Stimulated activated CD8-positive, alpha-beta memory T cell treated with anti-CD3 and anti-CD28 coated beads, Interleukin-12 subunit alpha, Interleukin-12 subunit beta, amount 100 ng/mL, for 1 hour (primary cell): Measurements from ENCODE around the gene ITGAV.

Experiments
- DNase-seq: peaks from one replicate; pipeline ENCODE4 v3.0.0-alpha.2; 2020; ENCODE audit warnings: low read depth

Gene ITGAV

DNA sequence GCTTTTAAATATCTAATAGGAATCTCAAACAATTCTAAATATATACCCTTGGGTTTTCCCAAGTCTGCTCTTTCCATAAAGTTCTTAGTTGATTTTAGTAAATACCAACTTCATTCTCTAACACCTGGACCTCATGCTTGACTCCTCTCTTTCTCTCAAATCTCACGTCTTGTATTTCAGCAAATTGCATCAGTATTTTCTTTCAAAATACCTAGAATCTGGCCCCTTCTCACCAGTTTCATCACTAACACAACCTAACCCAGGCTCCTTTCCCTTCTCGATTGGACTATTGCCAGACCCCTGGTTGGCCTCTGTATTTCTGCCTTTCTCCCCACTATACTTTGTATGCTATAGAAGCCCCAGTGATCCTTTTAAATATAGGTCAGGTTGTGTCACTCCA lies 81.0 kb downstream of the ITGAV start:
- no peak for DNase-seq

DNA sequence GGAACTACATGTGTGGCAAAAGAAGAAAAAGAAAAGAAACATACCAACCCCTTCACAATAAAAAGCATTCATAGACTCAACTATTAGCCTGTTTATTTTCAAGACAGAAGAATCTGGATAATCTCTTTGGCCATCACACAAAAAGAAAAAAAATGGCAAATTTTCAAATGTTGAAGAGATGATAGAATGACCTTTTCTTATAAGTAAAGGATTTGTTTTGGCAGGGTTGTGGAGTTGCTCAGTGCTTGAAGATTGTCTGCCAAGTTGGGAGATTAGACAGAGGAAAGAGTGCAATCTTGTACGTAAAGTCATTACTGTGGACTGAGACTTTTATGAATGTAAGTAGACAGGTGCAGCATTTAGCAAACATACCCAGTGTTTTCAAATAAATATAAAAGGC lies 85.5 kb downstream of the ITGAV start:
- no peak for DNase-seq

DNA sequence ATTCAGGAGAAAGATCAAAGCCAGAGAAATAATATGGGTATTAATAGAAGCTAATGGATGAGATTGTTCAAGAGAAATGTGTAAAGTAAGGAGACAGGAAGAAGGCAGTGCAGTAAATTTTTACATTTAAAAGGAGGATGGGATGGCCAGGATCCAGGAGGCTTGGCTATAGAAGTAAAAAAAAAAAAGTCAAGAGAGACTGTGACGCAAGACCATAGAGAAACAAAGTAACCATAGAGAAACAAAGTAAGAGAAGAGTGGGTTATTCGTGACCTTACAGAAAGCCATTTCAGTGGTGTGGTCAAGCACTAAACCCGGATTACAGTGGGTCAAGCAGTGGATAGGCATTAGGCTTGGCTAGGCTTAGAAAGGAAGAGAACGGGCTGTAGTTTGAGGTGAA lies 93.5 kb downstream of the ITGAV start:
- DNase-seq, result no peak

DNA sequence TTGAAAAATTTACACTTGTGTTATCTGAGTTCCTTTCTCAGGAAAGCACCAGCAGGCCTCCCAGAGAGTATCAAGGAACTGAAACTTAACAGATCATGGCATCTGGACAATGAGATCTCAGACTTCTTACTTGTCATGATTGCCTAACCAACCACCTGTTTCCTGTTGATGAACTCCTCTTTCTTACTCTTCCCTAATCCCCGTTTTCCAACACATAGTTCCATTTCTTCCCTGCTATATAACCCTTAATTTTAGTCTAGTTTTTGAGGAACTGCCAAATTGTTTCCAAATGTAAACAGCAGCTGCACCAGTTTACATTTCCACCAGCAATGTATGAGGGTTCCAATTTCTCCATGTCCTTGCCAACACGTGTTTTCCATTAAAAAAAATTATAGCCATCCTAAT lies 98.0 kb downstream of the ITGAV start:
- no peak for DNase-seq

DNA sequence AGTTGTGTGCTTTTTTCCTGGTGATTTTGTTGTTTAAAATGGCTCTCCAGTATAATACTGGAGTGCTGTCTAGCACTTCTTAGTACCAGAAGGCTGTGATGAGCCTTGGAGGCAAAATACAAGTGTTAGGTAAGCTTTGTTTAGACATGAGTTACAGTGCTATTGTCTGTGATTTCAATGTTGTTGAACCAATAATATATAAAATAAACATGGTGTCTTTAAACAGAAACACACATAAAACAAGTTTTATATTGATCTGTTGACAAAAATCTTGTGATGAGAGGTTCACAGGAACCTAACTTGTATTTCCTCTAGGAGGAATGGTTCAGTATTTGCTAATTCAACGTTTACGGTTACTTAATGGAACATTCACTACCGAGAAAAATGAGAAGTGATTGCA lies 99.0 kb downstream of the ITGAV start:
- no peak for DNase-seq

DNA sequence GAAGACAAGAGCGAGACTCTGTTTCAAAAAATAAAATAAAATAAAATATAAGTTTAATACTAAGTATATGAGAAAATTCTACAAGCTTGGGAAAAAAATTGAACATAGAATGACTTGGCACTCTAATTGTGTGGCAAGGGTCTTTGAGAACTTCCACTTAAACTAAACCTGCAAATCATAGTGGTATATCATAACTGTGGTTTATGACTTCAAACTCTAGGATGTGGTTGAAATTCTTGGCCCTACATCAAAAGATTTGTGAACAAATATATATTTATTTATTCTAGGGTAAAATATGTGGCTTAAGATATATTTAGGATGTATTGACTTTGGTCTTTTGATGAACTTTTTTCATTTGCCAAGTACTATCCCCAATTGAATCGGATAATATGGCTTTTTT lies 100.9 kb downstream of the ITGAV start:
- DNase-seq, result no peak

DNA sequence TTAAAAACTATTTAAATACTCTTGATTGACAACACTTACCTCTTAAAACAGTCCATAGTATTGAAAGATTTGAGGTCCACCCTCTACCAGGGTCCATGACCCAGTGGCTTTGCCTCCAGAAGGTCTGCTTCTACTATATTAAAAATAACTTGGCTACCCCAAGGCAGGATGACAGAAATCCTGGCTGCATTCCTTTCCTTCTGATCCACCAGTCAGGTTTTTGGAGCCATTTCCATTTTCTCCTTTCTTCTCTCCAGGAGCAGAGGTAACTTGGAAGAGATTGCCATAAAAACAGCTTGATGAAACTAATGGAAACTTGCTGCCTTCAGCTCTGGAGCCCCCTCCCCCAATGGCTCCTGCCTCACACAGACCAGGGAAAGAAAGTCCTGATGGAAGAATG lies 101.4 kb downstream of the ITGAV start:
- DNase-seq, result no peak

DNA sequence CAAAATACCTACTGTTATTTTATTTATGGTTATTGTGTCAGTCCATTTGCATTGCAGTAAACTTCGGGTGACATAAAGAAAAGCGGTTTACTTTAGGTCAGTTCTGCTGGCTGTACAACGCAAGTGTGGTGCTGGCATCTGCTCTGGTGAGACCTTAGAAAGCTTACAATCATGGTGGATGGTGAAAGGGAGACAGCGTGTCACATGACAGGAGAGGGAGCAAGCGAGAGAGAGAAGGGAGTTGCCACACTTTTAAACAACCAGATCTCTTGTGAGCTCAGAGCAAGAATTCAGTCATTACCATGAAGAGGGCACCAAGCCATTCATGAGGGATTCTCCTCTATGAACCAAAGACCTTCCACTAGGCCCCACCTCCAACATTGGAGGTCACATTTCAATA lies 102.0 kb downstream of the ITGAV start:
- DNase-seq, result no peak

DNA sequence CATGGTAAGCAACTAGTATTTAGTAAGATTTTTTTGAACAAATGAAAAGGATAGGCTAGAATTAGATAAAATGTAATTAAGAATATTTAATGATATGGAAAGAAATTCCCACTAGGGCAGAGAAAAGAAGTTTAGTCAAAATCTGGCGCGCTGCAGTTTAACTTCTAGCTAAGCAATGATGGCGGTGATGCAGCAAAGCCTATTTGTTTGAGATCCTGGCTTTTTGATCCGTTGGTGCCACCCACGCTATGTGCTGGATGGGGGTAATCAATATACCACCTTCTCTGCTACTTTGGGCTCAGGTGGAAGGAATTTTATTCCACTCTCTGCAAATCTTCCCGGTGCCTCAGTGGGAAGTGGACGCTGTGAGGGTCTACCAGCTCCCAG lies 103.6 kb downstream of the ITGAV start:
- DNase-seq, result no peak

DNA sequence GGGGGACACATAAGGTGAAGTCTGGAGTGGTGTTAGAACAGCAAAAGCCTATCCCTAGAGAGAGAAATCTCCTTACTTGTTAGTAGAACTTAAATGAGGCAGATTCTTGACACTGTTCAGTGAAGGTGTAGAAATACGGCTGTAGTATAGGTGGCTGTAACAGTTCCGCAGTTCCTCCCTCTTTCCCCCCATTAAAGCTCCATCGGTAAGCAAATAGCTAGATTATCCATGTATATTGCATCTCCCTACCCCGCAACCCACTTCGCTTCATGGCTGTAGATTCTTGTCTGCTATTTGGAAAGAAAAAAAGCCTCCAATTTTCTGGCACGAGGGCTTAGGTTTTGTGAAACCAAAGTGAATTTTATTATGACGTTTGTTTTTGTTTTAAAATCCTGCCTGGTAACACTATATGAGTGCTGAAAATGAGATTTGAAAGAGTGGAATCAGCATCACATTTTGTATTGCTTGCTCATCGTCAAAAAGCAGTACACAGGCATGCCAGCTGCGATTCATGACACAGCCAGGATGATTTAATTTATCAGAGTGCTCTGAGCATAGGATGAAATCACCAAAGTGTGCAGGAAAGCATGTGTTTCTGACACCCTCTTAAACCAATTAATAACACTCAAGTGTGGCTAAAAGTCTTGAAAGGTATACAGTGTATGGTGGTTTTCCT lies 105.4 kb downstream of the ITGAV start:
- DNase-seq, result no peak

DNA sequence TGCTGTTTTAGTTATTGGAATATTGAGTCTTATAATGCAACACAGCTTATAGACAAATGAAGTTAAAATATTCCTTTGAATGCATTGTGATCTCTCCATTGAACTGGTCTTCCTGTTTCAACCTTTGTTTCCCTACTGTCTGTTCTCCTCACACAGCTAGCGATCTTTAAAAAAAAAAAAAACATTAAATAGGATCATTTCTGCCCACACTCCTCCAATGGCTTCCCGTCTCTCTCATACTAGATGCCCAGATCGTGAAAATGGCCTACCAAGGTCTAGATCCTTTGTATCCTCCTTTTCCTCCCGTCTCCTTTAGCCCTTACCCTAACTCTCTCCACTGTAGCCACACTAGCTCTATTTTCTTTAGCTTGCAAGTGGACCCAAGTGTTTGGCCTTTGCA lies 106.4 kb downstream of the ITGAV start:
- no peak for DNase-seq

DNA sequence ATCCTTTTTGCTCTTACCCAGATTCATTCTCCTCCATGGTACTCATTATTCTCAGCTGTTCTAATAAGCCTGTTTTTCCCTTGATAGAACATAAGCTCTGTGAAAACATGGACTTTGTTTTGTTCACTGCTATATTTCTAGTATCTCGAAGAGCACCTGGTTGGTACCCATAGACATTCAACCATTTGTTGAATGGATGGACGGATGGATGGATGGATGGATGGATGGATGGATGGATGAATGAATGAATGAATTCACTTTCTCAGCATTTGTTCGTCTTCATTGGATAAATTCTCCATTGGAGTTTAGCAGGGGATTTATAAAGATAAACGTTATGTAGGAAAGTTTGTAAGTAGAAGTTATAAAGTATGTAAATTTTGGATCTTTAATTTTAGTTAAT lies 106.9 kb downstream of the ITGAV start:
- DNase-seq, result no peak

DNA sequence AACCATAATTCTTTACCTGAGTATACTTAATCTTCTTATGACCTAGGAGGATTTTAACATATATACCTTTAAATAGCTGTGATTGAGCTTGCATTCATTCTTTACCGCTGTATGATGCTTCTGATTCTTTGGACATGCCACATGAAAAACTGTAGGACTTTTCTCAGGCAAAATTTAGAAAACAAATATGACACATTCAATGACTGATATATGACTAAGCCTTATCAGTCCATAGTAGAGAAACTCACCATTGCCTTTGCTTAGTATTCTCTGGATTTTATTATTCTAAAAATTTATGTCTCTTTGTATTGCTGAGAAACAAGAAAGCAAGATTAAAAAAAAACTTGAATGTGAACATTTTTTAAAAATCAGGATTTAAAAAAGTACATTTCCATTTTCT lies 107.7 kb downstream of the ITGAV start:
- no peak for DNase-seq

DNA sequence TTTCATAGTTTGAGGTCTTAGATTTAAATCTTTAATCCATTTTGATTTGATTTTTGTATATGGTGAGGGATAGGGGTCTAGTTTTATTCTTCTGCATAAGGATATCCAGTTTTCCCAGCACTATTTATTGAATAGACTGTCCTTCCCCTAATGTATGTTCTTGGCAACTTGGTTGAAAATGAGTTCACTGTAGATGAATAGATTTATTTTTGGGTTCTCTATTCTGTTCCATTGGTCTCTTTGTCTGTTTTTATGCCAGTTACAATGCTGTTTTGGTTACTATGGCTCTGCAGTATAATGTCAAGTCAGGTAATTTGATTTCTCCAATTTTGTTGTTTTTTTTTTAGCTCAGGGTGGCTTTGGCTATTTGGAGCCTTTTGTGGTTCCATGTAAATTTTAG lies 109.9 kb downstream of the ITGAV start:
- no peak for DNase-seq

DNA sequence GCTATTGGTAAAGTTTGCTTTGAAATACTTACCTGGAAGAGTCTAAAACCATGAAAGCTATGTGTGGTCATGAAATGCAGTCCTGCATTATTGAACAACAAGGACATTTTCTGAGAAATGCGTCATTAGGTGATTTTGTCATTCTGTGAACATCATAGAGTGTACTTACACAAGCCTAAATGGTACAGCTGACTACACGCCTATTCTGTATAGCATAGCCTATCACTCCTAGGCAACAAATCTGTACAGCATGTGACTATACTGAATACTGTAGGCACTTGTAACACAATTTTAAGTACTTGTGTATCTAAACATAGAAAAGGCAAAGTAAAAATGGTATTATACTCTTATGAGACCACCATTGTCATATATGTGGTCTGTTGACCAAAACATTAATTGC lies 112.2 kb downstream of the ITGAV start:
- DNase-seq, result no peak

DNA sequence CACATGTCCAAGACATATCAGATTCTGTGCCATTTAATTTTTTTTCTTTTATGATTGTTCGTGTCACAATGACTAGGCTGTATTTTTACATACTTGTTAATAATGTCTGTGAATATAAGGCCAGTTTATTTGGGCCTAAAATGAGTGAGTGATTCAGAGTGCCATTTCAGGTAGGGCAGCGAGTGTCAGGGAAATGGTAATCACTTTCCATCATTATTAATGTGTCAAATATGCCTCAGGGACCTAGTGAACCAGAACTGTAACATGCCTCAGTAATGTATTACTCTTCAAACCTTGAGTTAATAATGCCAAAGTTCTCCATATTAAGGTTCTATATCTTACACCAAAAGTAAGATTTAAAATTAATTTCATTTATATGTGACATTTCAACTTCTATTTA lies 112.6 kb downstream of the ITGAV start:
- no peak for DNase-seq

DNA sequence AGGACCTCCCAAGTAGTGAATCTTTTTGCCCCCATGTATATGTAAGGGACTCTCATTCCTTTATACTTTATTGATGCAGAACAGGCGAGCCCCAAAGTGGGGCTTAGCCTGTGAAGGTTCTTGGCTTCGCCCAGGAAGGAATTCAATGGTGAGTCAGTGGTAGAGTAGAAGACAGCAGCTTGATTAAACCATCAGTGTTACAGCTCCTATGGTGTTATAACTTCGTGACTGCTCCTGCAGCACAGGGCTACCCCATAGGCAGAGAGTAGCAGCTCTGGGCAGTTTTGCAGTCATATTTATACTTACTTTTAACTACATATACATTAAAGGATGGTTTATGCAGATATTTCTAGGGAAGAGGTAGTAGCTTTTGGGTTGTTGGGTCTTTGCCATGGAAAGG lies 115.0 kb downstream of the ITGAV start:
- no peak for DNase-seq

DNA sequence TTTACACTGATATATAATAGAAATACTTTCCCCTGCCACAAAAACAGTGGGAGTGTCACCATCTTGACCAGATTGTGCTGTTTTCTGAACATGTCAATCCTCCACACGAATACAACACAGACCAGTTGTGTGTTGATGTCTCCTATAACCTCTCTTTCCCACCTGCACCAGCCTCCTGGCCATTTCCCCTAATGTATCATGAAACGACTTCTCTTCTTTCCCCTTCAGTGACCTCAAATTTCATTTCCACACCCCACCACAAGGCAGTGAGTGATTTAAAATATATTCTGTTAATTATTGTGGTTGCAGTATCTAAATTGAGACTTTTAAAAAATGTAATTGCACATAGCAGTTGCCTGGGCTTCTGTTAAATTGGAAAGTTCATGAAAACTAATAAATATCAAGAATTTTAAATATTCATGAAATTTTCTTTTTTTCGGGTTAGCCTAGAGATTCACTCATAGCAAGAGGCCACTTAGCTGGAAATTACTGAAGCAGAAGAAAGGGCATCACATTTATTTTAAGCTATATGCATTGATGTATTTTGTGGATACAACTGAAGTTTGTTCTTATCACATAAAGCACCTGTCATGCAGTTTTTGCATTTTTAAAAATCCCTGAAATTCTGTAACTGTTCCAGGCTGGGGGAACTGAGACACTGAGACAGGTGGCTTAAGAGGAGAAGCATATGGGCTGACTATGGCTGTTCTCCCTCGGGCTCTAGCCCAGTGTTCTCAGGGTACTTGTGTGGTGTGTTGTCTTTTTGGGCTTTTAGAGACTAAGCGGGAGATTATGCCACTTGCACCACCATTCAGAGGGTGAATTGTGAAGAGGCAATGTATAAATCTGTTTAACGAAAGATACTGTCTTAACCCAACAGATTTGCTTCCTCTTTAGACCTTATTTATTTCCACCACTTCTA lies 119.9 kb downstream of the ITGAV start:
- DNase-seq, result no peak

DNA sequence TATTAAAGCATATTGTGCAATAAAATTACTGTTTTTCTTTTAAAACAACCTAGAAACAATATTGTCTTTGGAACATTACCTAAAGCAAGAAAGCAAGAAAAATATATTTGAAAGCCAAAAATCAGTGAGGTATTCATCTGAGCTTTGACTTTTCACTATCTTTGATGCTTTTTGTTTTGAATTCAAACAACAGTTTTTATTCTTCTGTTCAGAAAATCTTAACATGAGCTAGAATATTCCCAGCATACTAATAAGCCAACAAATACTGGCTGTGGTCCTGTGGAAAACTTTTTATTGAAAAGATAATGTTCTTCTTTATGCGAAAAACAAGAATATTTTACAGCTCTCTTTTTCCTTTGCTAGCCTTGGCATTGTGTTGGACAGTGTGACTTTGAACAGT lies 123.8 kb downstream of the ITGAV start:
- DNase-seq, result no peak

DNA sequence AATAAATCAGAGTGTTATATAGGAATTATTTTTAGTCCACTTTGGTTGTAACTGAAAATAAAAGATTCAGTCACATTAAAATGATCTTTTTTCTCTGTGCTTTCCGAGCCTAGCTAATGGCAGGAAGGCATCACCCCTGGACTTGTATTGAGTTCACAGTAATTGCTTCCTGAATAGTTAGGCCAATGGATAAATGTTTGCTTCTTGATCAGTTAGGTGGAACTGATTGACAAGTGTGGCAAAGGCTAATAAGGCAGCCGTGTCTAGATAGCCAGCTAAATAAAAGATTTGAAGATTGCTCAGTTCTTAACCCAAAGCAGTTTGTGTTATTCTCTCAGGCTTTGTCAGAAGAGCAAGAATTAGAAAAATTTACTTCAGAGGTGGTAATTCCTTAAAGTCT lies 124.8 kb downstream of the ITGAV start:
- no peak for DNase-seq

DNA sequence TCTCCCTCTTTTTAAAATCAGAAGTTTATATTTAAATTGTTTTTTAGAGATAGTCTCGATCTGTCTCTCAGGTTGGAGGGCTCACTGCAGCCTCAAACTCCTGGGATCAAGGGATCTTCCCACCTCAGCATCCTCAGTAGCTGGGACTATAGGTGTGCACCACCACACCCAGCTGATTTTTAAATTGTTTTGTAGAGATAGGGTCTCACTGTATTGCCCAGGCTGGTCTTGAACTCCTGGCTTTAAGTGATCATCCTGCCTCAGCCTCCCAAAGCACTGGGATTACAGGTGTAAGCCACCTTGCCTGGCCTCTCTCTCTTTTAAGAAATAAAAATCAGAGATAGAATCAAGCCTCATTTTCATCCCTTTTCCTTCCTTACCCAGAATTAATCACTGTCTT lies 126.1 kb downstream of the ITGAV start:
- DNase-seq, result no peak

DNA sequence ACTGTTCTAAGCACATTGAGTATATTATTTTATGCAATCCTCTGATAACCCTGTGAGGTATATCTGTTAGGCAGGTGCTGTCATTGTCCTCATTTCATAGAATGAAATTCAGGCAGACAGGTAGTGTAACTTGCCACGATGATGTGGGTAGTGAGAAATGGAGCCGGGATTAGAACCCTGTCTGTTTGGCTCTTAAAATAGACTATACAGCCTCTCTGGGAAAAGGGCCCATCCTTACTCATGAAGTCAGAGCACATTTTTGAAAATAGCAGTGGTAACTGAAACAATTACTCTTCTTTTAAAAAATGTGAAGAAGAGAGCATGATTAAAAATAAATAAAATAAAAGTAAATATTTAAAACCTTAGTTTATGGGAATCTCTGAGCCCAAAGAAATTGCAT lies 127.0 kb downstream of the ITGAV start:
- no peak for DNase-seq

DNA sequence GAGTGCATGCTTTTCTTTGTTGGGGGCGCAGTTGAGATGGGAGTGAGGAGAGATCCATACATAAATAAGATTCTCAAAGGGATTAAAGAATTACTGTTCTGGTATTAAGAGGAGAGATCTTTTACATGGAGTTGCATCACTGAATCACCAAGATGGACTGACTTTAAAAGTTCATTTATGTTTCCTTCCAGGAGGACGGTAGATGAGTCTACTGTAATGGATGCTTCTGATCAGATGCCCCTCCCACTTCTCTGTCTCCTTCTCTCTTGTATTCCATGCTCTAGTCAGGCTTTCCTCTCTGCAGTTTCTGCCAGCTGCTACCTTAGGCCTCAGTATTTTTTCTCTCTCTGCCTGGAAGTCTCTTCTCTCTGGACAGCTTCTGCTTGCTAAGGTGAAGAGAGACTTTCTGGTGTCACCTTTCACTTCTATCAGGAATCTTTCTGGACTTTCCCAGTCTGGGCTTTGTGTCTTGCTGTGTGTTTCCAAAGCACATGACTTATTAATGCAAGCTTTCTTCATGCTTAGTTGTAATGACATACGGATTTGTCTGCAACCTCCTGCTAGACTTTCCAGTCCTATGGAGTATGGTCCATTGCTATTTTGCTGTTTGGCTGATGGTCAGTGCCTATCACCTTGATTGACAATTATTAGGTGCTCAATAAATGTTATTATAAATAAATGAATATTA lies 127.6 kb downstream of the ITGAV start:
- DNase-seq, result no peak
